GM21360 (cell line): ENCODE results near the gene FOXL1.

ENCODE experiments used
- ATAC-seq: cut with Tn5 transposase; IDR thresholded peaks from one replicate; pipeline ENCODE4 v1.9.1; 2021; ENCODE audit warnings: mild to moderate bottlenecking, moderate library complexity; ENCODE audit not compliant: unreplicated experiment

Gene FOXL1

GRCh38 chr16:86568677-86569623 is 9.4 kb upstream of the FOXL1 start:
- no peak for ATAC-seq

- no peak for ATAC-seq
These were observed 8.5 kb upstream of the FOXL1 start for GRCh38 chr16:86569701-86570447.

GRCh38 chr16:86570558-86571529 is 7.5 kb upstream of the FOXL1 start:
- ATAC-seq: no peak

GRCh38 chr16:86571530-86571915 is 6.8 kb upstream of the FOXL1 start:
- no peak for ATAC-seq

GRCh38 chr16:86572041-86572521 is 6.3 kb upstream of the FOXL1 start:
- no peak for ATAC-seq

GRCh38 chr16:86572606-86573005 is 5.7 kb upstream of the FOXL1 start:
- no peak for ATAC-seq

- no peak for ATAC-seq
These were observed 5.1 kb upstream of the FOXL1 start for GRCh38 chr16:86573215-86573614.

GRCh38 chr16:86573646-86574508 is 4.5 kb upstream of the FOXL1 start:
- ATAC-seq: no peak

GRCh38 chr16:86574646-86575045 is 3.7 kb upstream of the FOXL1 start:
- ATAC-seq: no peak

- ATAC-seq: no peak
These were observed 3.2 kb upstream of the FOXL1 start for GRCh38 chr16:86575095-86575685.

- ATAC-seq: no peak
These were observed 2.4 kb upstream of the FOXL1 start for GRCh38 chr16:86575754-86576557.

GRCh38 chr16:86576591-86577313 is 1.6 kb upstream of the FOXL1 start:
- no peak for ATAC-seq

GRCh38 chr16:86577314-86577971 is 906 bp upstream of the FOXL1 start:
- ATAC-seq: no peak

GRCh38 chr16:86578611-86579267 is 390 bp downstream of the FOXL1 start:
- ATAC-seq: no peak

- no peak for ATAC-seq
These were observed 1.1 kb downstream of the FOXL1 start for GRCh38 chr16:86579268-86580062.
